HK-2 (cell line): Measurements from ENCODE around the gene CCR1.
A peak's percentile ranks its signal among the peaks of the same experiment; 100 is the strongest.
"Not testable (repeated sequence)": the region's sequence is repeated elsewhere in the genome, so short reads cannot be mapped to it uniquely, and the experiment has no call there.

Experiments used
- DNase-seq: peaks from one replicate; pipeline ENCODE4 v3.0.0-alpha.2; 2018; ENCODE audit not compliant: unreplicated experiment

CCR1 gene

DNA sequence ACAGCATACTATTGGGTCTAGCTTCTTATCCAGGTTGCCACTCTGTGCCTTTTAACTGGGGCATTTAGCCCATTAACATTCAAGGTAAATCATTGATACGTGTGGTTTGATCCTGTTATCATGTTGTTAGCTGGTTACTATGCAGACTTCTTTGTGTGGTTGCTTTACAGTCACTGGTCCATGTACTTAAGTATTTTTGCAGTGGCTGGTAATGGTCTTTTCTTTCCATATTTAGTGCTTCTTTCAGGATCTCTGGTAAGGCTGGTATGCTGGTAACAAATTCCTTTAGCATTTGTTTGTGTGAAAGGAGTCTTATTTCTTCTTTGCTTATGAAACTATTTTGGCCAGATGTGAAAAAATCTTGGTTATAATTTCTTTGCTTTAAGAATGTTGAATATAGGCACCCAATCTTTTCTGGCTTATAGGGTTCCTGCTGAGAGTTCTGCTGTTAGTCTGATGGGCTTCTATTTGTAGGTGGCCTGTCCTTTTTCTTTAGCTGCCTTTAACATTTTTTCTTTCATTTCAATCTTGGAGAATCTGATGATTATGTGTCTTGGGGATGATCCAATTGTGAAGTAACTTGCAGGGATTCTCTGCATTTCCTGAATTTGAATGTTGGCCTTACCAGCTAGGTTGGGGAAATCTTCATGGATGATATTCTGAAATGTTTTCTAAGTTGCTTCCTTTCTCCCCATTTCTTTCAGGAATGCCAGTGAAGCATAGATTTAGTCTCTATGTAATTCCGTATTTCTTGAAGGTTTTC, 39.3 kb downstream of the CCR1 start:
- no peak for DNase-seq

- DNase-seq = peak; percentile 48
These were observed 44.5 kb downstream of the CCR1 start for GRCh38 chr3:46163556-46164041.

GRCh38 chr3:46162975-46163555, 45.0 kb downstream of the CCR1 start:
- no peak for DNase-seq

DNA sequence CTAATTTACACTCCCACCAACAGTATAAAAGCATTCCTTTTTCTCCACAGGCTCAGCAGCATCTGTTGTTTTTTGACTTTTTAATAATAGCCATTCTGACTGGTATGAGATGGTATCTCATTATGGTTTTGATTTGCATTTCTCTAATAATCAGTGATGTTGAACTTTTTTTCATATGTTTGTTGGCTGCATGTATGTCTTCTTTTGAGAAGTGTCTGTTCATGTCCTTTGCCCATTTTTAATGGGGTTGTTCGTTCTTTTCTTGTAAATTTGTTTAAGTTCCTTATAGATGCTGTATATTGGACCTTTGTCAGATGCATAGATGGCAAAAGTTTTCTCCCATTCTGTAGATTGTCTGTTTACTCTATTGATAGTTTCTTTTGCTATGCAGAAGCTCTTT, 50.4 kb downstream of the CCR1 start:
- not testable (repeated sequence) for DNase-seq

GRCh38 chr3:46154311-46154710, 53.8 kb downstream of the CCR1 start:
- DNase-seq = no peak
